ENCODE data around the gene CNTN5.

Gene CNTN5

GRCh38 chr11:100152766-100153165 lies 1132.0 kb downstream of the CNTN5 start:
- intact Hi-C loops (cut with DNase I), result no loop called here
- DNase-seq, result no peak

- no peak for DNase-seq
- intact Hi-C loops (cut with DNase I), result no loop called here
These were observed 1142.7 kb downstream of the CNTN5 start for GRCh38 chr11:100163471-100163870.

GRCh38 chr11:100174881-100175280 lies 1154.1 kb downstream of the CNTN5 start:
- no peak for DNase-seq
- intact Hi-C loops (cut with DNase I), result no loop called here

- no peak for DNase-seq
- intact Hi-C loops (cut with DNase I), result no loop called here
These were observed 1155.7 kb downstream of the CNTN5 start for GRCh38 chr11:100176456-100176855.

- intact Hi-C loops (cut with DNase I), result no loop called here
- no peak for DNase-seq
These were observed 1156.9 kb downstream of the CNTN5 start for GRCh38 chr11:100177651-100178050.

- intact Hi-C loops (cut with DNase I), result no loop called here
- no peak for DNase-seq
These were observed 1161.6 kb downstream of the CNTN5 start for GRCh38 chr11:100182350-100182749.

- intact Hi-C loops (cut with DNase I), result no loop called here
- no peak for DNase-seq
These were observed 1162.2 kb downstream of the CNTN5 start for GRCh38 chr11:100182927-100183326.

GRCh38 chr11:100185588-100185987 lies 1164.8 kb downstream of the CNTN5 start:
- DNase-seq, result no peak
- intact Hi-C loops (cut with DNase I), result no loop called here

GRCh38 chr11:100188137-100188783 lies 1167.5 kb downstream of the CNTN5 start:
- intact Hi-C loops (cut with DNase I), result no loop called here
- DNase-seq, result peak in 1 of 10 donors; percentile 51

- intact Hi-C loops (cut with DNase I), result no loop called here
- no peak for DNase-seq
These were observed 1169.6 kb downstream of the CNTN5 start for GRCh38 chr11:100190395-100190794.

GRCh38 chr11:100192181-100192580 lies 1171.4 kb downstream of the CNTN5 start:
- DNase-seq, result no peak
- intact Hi-C loops (cut with DNase I), result no loop called here

- intact Hi-C loops (cut with DNase I), result no loop called here
- DNase-seq, result peak in 1 of 10 donors; percentile 59
These were observed 1183.0 kb downstream of the CNTN5 start for GRCh38 chr11:100203789-100204188.

GRCh38 chr11:100205926-100206325 lies 1185.2 kb downstream of the CNTN5 start:
- intact Hi-C loops (cut with DNase I), result no loop called here
- no peak for DNase-seq

GRCh38 chr11:100208207-100208606 lies 1187.5 kb downstream of the CNTN5 start:
- no peak for DNase-seq
- intact Hi-C loops (cut with DNase I), result no loop called here

- no peak for DNase-seq
- intact Hi-C loops (cut with DNase I), result no loop called here
These were observed 1194.0 kb downstream of the CNTN5 start for GRCh38 chr11:100214791-100215190.

- DNase-seq, result no peak
These were observed 1200.1 kb downstream of the CNTN5 start for GRCh38 chr11:100220801-100221200.

GRCh38 chr11:100221791-100222190 lies 1201.0 kb downstream of the CNTN5 start:
- no peak for DNase-seq
- intact Hi-C loops (cut with DNase I), result no loop called here

More at GRCh38 chr11:100220801-100221200, 1200.1 kb downstream of the CNTN5 start:
- intact Hi-C loops (cut with DNase I), result no loop called here

- intact Hi-C loops (cut with DNase I), result no loop called here
- DNase-seq, result no peak
These were observed 1203.8 kb downstream of the CNTN5 start for GRCh38 chr11:100224541-100225034.

- no peak for DNase-seq
- intact Hi-C loops (cut with DNase I), result no loop called here
These were observed 1208.3 kb downstream of the CNTN5 start for GRCh38 chr11:100229086-100229485.

- no peak for DNase-seq
- intact Hi-C loops (cut with DNase I), result no loop called here
These were observed 1211.3 kb downstream of the CNTN5 start for GRCh38 chr11:100232006-100232405.

GRCh38 chr11:100235085-100235484 lies 1214.3 kb downstream of the CNTN5 start:
- intact Hi-C loops (cut with DNase I), result no loop called here
- DNase-seq, result no peak

- no peak for DNase-seq
These were observed 1219.3 kb downstream of the CNTN5 start for GRCh38 chr11:100240025-100240539.

More at GRCh38 chr11:100240025-100240539, 1219.3 kb downstream of the CNTN5 start:
- intact Hi-C loops (cut with DNase I), result no loop called here

All from posterior cingulate gyrus (tissue), 11 donors.